LNCAP (cell line): Measurements from ENCODE around the gene SELENOH.

Experiments
- CTCF ChIP-seq: fragments of 450-650 bp; IDR thresholded peaks from 2 replicates; pipeline ENCODE4 v1.5.1; 2017; ENCODE audit warnings: mild to moderate bottlenecking

The SELENOH gene, protein sequence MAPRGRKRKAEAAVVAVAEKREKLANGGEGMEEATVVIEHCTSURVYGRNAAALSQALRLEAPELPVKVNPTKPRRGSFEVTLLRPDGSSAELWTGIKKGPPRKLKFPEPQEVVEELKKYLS

GRCh38 chr11:57741132-57742086 is at the start of gene SELENOH:
TSS of gene SELENOH (plus strand) at chr11:57741491. CDS start at chr11:57741596, 105 bp downstream.
- no peak for TF ChIP-seq CTCF

GRCh38 chr11:57698843-57699365 is 42.4 kb upstream of the SELENOH start:
- TF ChIP-seq CTCF, result no peak

- no peak for TF ChIP-seq CTCF
Observed at GRCh38 chr11:57699813-57700212, 41.5 kb upstream of the SELENOH start.

DNA sequence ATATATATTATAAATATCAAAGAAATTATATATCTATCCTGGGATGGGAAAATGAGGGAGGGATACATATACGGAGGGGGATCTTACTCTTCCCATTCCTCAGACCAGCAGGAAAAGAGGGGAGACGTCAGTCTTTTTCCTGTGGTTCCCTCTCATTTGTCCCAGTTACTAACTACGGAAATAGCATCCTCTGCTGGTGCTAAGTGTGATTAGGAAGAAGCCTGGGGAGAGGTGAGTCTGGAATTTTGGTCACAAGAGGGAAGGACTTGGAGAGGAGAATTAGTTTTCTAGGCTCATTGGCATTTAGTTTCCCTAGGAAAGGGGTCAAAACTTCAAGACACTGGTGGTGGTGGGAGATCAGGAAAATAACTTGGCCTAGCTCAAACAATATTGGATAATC is 40.9 kb upstream of the SELENOH start:
- no peak for TF ChIP-seq CTCF

DNA sequence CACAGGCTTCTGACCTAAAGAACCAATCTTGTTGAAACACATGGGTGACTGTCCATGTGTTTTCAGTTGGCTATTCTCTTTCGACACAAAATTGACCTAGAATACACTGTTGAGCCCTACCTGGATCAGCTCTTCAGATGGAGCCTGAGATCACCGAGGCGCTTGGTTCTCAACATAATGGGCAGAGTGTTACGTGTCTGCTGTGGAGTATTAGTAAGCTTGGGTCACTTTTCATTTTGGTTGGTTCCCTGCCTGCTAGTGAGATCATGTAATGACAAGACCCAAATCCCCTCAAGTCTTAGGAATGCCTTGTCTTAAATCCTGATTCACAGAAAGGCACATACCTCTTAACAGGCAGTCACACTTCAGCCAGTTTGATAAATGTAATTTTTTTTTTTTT is 38.0 kb upstream of the SELENOH start:
- no peak for TF ChIP-seq CTCF

DNA sequence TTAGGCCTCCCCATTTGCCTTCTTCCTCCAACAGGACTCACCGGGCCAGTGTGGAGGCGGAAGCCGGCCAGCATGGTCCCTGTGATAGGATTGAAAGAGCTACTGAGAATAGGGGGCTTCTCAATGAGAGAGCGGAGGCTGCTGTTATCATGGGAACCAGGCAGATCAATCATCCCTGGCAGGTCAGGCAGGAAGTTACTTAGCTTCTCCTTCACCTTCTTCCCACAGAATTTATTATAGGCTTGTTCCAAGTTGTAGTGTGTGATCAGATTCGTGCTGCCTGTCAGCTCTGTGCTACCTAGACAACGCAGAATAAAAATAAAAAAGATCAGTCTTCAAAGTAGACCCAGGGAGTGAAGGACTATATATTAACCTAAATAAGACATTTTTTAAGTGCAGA is 36.4 kb upstream of the SELENOH start:
- no peak for TF ChIP-seq CTCF

DNA sequence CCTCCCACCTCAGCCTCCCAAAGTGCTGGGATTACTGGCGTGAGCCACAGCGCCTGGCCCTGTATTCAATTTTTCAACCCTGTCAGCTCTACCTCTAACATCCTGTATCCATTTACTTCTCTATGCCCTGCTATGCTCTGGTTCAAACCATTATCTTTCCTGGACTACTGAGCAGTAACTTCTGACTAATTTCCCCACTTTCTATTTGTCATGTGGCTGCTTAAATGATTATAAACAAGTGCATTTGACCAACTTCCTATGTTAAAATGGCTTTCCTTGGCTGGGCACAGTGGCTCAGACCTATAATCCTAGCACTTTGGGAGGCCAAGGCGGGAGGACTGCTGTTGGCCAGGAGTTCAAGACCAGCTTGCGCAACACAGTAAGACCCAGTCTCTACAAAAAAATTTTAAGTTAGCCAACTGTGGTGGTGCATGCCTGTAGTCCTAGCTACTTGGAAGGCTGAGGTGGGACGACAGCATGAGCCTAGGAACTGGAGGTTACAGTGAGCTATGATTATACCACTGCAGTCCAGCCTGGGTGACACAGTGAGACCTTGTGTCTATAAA is 31.4 kb upstream of the SELENOH start:
- TF ChIP-seq CTCF, result no peak
